HG03064 (cell line): ENCODE measurements around the gene ABCG2.

Experiments used
- ATAC-seq: cut with Tn5 transposase; IDR thresholded peaks from one replicate; pipeline ENCODE4 v1.9.1; 2021; ENCODE audit warnings: low read depth; ENCODE audit not compliant: unreplicated experiment

The ABCG2 gene

DNA sequence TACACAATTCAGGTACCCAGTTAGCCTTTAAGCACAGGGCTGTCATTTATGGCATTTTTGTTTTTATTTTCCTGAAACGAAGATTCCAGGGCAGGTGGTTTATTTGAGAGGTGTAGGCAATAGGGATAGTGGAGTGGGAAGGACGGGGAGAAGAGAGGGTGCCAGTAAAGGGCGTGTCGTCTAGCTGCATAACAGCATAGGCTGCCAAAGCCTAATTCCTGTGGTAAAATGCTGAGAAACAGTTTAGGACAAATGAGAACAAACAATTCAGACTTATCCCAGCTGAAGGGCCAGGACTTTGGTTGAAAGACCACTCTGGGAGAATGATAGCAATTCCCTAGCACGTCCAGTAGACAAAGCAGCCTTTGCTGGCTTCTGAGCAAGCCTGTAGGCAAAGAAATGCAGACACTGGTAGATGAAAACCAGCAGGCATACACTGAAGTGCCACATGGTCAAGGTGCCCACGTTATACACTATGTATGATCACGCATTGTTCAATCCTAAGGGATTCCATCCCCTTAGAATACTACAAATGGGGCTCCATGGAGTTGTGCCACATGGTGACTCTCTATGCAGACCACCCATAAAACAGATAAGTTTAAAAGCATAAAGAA, 80.4 kb downstream of the ABCG2 start:
- ATAC-seq: no peak

DNA sequence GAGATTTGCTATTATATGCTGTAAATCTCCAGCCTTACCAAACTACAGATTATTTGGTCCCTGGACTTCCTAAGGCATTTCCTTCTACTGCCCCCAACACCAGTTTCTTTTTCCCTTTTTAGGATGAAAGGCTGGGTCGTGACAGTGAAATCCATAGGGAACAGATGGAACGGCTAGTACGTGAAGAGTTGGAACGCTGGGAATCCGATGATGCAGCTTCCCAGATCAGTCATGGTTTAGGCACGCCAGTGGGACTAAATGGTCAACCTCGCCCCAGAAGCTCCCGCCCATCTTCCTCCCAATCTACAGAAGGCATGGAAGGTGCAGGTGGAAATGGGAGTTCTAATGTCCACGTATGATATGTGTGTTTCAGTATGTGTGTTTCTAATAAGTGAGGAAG, 83.1 kb downstream of the ABCG2 start:
- no peak for ATAC-seq

- ATAC-seq: no peak
Observed at GRCh38 chr4:88070031-88070430, 88.4 kb downstream of the ABCG2 start.

- ATAC-seq: no peak
Observed at GRCh38 chr4:88064410-88064809, 94.0 kb downstream of the ABCG2 start.

GRCh38 chr4:88063634-88064296, 94.7 kb downstream of the ABCG2 start:
- no peak for ATAC-seq

DNA sequence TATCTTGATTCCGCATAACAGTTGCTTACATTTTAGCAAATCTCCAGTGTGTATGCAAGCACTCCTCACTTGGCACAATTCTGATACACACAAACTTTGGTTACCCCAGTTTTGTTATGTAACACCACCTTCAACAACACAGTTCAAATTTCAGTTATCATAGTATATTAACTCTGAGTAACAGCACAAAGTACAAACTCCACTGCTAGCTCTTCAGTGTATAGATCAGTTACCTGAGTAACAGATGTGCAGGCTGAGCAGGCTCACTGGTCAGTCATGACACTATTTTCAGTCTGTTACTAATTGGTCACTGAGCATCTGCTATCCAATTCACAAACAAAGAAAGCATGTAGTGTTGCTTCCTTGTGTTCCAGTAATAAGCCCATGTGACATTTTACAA, 95.6 kb downstream of the ABCG2 start:
- no peak for ATAC-seq

DNA sequence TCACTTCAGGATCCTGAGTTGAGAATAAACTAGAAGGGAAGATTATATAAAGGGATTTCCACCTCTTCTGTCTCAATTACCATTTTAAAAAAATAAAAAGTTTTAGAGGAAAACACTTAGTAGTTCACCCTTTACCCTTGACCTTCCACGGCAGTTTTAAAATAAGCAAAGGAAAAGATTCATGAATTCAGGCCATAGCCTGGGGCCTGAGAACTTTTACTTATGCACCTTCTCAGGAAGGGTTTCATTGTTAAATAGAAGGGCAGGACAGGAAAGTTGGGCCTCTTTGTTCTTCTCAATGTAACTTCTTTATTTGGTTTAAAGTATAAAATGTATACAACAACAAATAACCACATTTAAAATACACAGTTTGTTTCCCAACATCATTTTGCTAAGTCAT, 96.1 kb downstream of the ABCG2 start:
- ATAC-seq: no peak

GRCh38 chr4:88060431-88060830, 98.0 kb downstream of the ABCG2 start:
- ATAC-seq: no peak

DNA sequence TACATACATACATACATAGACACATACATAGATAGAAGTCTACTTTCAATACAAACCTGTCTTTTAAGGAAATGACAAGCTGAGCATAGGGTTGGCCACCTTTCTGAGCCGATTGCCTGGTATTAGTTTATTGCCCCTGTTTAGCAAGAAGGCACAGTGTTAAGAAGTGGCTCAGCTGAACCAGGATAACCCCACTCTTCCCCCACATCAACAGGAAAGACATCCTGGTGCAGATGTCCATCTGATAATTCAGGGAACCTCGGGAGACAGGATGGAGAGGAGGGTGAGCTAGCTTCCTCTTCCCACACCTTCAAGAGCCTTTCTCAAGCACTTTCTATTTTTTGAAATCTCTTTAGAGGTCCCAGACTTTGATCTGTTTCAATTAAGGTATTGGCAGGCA, 98.7 kb downstream of the ABCG2 start:
- no peak for ATAC-seq

- ATAC-seq: no peak
Observed at GRCh38 chr4:88058295-88058694, 100.1 kb downstream of the ABCG2 start.

DNA sequence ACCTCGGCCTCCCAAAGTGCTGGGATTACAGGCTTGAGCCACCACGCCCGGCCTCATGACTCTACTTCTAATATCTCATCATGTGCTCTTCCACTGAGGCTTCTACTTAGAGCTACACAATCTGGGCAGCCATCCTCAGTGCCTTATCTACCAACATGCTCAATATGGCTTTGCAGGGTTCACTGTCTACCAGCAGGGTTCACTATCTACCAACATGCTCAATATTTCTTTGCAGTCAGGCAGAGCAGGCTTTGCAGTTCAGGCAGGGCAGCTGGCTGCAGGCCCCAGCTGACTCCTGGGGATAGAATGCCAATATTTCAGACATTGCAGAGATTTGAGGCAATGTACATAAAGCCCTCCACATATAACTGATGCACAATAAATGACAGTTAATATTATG, 103.5 kb downstream of the ABCG2 start:
- no peak for ATAC-seq

GRCh38 chr4:88054229-88054628, 104.2 kb downstream of the ABCG2 start:
- ATAC-seq: no peak

- no peak for ATAC-seq
Observed at GRCh38 chr4:88045021-88045420, 113.4 kb downstream of the ABCG2 start.

- ATAC-seq: no peak
Observed at GRCh38 chr4:88043586-88044340, 114.7 kb downstream of the ABCG2 start.

- no peak for ATAC-seq
Observed at GRCh38 chr4:88043001-88043400, 115.4 kb downstream of the ABCG2 start.

DNA sequence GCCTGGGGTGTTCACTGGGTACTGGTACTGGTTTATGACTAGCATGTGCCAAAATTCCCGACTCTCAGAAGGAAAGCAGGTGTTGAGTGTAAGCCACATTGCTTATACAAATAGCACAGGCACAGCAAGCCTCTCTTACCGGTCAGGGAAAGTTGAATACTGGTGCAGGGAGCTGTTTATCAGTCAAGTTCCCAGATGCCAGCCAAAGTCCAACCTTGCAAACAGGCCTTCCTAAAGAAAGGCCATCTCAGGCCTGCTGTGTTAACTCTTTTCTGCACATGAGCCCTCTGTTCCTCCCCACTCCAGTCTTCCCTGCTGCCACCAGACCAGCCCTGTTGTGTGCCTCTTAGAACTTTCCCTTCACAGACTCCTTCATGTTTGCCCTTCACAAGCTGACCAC, 116.8 kb downstream of the ABCG2 start:
- no peak for ATAC-seq

DNA sequence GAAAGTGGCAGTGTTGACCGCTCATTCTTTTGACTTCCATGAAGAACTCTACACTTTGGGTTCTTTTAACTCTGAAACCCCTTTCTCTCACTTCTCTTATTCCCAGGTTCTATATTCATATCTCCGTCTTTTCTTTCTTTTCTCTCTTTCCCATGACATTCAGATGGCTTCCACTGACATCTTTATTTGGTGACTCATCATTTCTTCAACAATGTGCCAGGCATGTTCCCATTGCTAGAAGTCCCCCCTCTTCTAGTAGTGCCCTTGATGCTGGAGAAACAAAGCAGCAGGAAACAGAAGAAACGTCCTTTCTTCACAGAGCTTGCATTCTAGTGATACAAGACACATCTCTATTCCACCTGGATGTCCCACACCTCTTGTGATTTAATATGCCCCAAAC, 117.7 kb downstream of the ABCG2 start:
- ATAC-seq: no peak
